ENCODE data around the gene CDK6. TPM values are rescaled to one million over a fixed set of nuclear protein-coding genes. Genes with fewer than 3 reads are reported as not detected.

Gene CDK6
- polyA plus RNA-seq, 1 donor (not counting 4 experiments of a cell fraction or from before 2014, with no cell fraction given) = 53.5 TPM

DNA sequence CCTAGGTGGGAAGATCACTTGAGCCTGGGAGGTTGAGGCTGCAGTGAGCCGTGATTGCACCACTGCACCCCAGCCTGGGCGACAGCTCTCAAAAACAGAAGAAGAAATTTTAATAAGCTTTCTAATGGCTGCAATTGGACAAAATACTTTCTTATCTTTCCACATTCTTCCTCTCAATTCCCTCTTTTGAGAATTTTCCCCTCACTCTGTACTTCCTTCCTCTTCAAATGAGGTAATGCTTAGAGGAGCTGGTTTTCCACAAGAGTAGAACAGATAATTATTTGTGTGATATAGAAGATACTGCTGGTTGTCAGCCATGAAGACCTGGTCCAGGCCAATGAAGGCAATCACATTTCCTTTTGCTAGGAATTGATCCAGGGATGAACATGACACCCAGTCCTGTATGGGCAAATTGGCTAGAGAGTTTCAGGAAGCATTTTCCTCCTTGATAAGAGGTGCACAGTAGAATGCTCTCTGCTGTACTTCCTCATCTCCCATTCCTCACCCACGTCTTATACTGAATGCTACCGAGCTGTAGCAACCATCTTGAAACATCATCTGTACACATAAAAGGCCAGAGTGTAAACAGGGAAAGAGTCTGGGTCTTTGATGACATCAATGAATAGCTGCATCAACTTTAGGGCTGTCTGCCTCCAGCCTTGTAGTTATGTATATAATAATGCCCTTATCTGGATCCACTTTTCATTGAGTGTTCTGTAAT is 103.9 kb downstream of the CDK6 start:
- Histone ChIP-seq H3K4me1 (ENCODE audit: control insufficient read depth, extremely low read depth, insufficient read depth, low read length) (peaks cover 38% of the 10 kb centered on the region), H3K9me1 (ENCODE audit: control insufficient read depth, extremely low read depth, insufficient read depth, low read length) (no peaks in the 10 kb centered on the region), H3K36me3 (ENCODE audit: control insufficient read depth in 2 of 2, extremely low read depth in 1 of 2, insufficient read depth in 2 of 2, low read length in 2 of 2) (peaks cover 6 to 9% of the 10 kb centered on the region in 2 experiments), H3K4me3 (ENCODE audit: control insufficient read depth in 2 of 3, extremely low read depth in 1 of 3, insufficient read depth in 2 of 3, low read depth in 1 of 3, low read length in 3 of 3) (no peak overlapping the region), H4K20me1 (ENCODE audit: control insufficient read depth, extremely low read depth, insufficient read depth, low read length) (no peaks in the 10 kb centered on the region), H3K27me3 (ENCODE audit: control insufficient read depth, extremely low read depth, insufficient read depth, low read length) (no peaks in the 10 kb centered on the region), H3K9me3 (ENCODE audit: control insufficient read depth, low read depth, low read length) (no peaks in the 10 kb centered on the region), H2AFZ (ENCODE audit: control insufficient read depth, low read length) (no peak overlapping the region), H3K9ac (ENCODE audit: control insufficient read depth, extremely low read depth, insufficient read depth, low read length) (no peak overlapping the region), H3K79me2 (ENCODE audit: control insufficient read depth, insufficient read depth, low read length) (peaks cover 88% of the 10 kb centered on the region), H3K27ac (ENCODE audit: control insufficient read depth, insufficient read depth, low read length) (peak overlapping the region; percentile 10), H3K4me2 (ENCODE audit: control insufficient read depth, extremely low read depth, insufficient read depth, low read depth, low read length) (no peak overlapping the region)
- TF ChIP-seq, protein P1, sequence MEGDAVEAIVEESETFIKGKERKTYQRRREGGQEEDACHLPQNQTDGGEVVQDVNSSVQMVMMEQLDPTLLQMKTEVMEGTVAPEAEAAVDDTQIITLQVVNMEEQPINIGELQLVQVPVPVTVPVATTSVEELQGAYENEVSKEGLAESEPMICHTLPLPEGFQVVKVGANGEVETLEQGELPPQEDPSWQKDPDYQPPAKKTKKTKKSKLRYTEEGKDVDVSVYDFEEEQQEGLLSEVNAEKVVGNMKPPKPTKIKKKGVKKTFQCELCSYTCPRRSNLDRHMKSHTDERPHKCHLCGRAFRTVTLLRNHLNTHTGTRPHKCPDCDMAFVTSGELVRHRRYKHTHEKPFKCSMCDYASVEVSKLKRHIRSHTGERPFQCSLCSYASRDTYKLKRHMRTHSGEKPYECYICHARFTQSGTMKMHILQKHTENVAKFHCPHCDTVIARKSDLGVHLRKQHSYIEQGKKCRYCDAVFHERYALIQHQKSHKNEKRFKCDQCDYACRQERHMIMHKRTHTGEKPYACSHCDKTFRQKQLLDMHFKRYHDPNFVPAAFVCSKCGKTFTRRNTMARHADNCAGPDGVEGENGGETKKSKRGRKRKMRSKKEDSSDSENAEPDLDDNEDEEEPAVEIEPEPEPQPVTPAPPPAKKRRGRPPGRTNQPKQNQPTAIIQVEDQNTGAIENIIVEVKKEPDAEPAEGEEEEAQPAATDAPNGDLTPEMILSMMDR (optimal IDR thresholded peaks at IDR 0.05 in 1 of 3, IDR thresholded peaks at IDR 0.05 in 1 of 3, conservative IDR thresholded peaks at IDR 0.05 in 1 of 3; ENCODE audit: extremely low read depth in 1 of 3, insufficient read depth in 2 of 3, low read length in 3 of 3) = no peak
- TF ChIP-seq EZH2 (IDR thresholded peaks at IDR 0.05; ENCODE audit: low read length) = no peak
- FAIRE-seq (peak; percentile 67), DNase-seq (ENCODE audit: low read depth, low spot score) (no peak)
- dilution Hi-C loops (cut with MboI; ENCODE audit: extremely low pct_ligation_motif_present, low sequenced_read_pairs) = no loop called here

DNA sequence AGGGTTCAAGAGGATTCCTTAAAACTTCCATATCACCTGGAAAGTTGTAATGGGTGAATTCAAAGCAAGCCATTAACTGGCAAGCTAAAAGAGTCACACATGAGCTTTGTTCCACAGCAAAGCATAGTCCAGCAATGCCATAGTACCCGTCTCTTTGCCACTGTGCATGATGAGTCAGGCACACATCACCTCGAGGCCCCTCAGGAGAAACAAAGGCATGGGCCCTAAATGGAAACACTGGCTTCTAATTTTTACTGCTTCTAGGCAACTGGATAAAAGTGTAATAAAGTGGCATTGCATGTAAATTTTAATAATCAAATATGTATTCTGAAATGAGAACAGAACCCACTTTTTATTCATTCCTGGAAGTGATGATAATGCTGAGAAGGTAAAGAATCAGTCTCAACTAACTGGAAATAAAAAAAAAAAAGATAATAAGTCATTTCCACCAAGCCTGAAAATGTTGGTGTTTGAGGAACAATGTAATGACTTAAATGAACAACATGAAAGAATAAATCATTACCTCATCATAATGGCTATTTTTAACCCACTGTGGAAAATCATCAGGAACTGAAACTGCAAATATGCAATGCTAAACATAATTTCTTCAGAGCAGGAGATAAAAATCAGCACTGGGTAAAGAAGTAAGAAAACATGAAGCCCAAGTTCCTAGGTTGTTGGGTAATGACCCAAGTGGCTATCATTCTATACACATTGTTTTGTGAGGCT is 104.9 kb downstream of the CDK6 start:
- H3K4me1 ChIP-seq (ENCODE audit: control insufficient read depth, extremely low read depth, insufficient read depth, low read length) = peaks cover 38% of the 10 kb centered on the region
- H3K9me3 ChIP-seq (ENCODE audit: control insufficient read depth, low read depth, low read length) = no peaks in the 10 kb centered on the region
- H3K36me3 ChIP-seq (ENCODE audit: control insufficient read depth in 2 of 2, extremely low read depth in 1 of 2, insufficient read depth in 2 of 2, low read length in 2 of 2) = peaks cover 6 to 7% of the 10 kb centered on the region in 2 experiments
- dilution Hi-C loops (cut with MboI; ENCODE audit: extremely low pct_ligation_motif_present, low sequenced_read_pairs) = no loop called here
- H3K4me2 ChIP-seq (ENCODE audit: control insufficient read depth, extremely low read depth, insufficient read depth, low read depth, low read length) = peak overlapping the region; percentile 6
- DNase-seq (ENCODE audit: low read depth, low spot score) (no peak), FAIRE-seq (no peak)
- H3K27me3 ChIP-seq (ENCODE audit: control insufficient read depth, extremely low read depth, insufficient read depth, low read length) = no peaks in the 10 kb centered on the region
- H3K27ac ChIP-seq (ENCODE audit: control insufficient read depth, insufficient read depth, low read length) = peak overlapping the region; percentile 53
- no peak overlapping the region for H2AFZ ChIP-seq (ENCODE audit: control insufficient read depth, low read length)
- no peaks in the 10 kb centered on the region for H3K9me1 ChIP-seq (ENCODE audit: control insufficient read depth, extremely low read depth, insufficient read depth, low read length)
- no peak overlapping the region for H3K9ac ChIP-seq (ENCODE audit: control insufficient read depth, extremely low read depth, insufficient read depth, low read length)
- no peaks in the 10 kb centered on the region for H4K20me1 ChIP-seq (ENCODE audit: control insufficient read depth, extremely low read depth, insufficient read depth, low read length)
- H3K79me2 ChIP-seq (ENCODE audit: control insufficient read depth, insufficient read depth, low read length) = peaks cover 88% of the 10 kb centered on the region
- no peak overlapping the region for H3K4me3 ChIP-seq (ENCODE audit: control insufficient read depth in 2 of 3, extremely low read depth in 1 of 3, insufficient read depth in 2 of 3, low read depth in 1 of 3, low read length in 3 of 3)
- no peak for TF ChIP-seq EZH2 (IDR thresholded peaks at IDR 0.05; ENCODE audit: low read length)
- TF ChIP-seq, protein P1 (optimal IDR thresholded peaks at IDR 0.05 in 1 of 3, IDR thresholded peaks at IDR 0.05 in 1 of 3, conservative IDR thresholded peaks at IDR 0.05 in 1 of 3; ENCODE audit: extremely low read depth in 1 of 3, insufficient read depth in 2 of 3, low read length in 3 of 3) = no peak

All from keratinocyte (primary cell).